Central memory CD8-positive, alpha-beta T cell (primary cell): Measurements from ENCODE around the gene AP1S1.

ENCODE experiments used
- ATAC-seq: fragments of 150-1000 bp; cut with Tn5 transposase; replicated peaks from 2 replicates; pipeline ENCODE4 v1.10.0; 2022; ENCODE audit warnings: mild to moderate bottlenecking, moderate FRiP score, moderate number of reproducible peaks; ENCODE audit not compliant: poor library complexity, severe bottlenecking; ENCODE audit errors: extremely low read depth
- DNase-seq, 2 donors: peaks; one replicate each; pipeline ENCODE4 v3.0.0; 2021; ENCODE audit warnings: low spot score in 2 of 2
- H3K27ac Mint-ChIP-seq: one replicate; pipeline ENCODE4 v1.8.0; 2022; ENCODE audit warnings: low read depth, mild to moderate bottlenecking, moderate library complexity, mixed read lengths
- H3K27me3 Mint-ChIP-seq: one replicate; pipeline ENCODE4 v1.8.0; 2022; ENCODE audit warnings: mixed read lengths
- H3K36me3 Mint-ChIP-seq: one replicate; pipeline ENCODE4 v1.8.0; 2022; ENCODE audit warnings: mild to moderate bottlenecking, moderate library complexity, mixed read lengths; ENCODE audit not compliant: insufficient read depth
- H3K4me1 Mint-ChIP-seq: one replicate; pipeline ENCODE4 v1.8.0; 2022; ENCODE audit warnings: mixed read lengths
- H3K4me3 Mint-ChIP-seq: one replicate; pipeline ENCODE4 v1.8.0; 2022; ENCODE audit warnings: mild to moderate bottlenecking, moderate library complexity, mixed read lengths
- H3K9me3 Mint-ChIP-seq: one replicate; pipeline ENCODE4 v1.8.0; 2022; ENCODE audit warnings: mixed read lengths

Gene AP1S1

GRCh38 chr7:101171442-101171837 is 17.2 kb downstream of the AP1S1 start:
- ATAC-seq (no peak), DNase-seq (no peak)
- peaks cover 19% of the 10 kb centered on the region for H3K36me3 Mint-ChIP-seq
- H3K4me3 Mint-ChIP-seq, result peak overlapping the region; percentile 43
- peaks cover 100% of the 10 kb centered on the region for H3K27me3 Mint-ChIP-seq
- H3K4me1 Mint-ChIP-seq, result peaks cover 52% of the 10 kb centered on the region
- H3K9me3 Mint-ChIP-seq, result no peaks in the 10 kb centered on the region
- peak overlapping the region; percentile 73 for H3K27ac Mint-ChIP-seq

DNA sequence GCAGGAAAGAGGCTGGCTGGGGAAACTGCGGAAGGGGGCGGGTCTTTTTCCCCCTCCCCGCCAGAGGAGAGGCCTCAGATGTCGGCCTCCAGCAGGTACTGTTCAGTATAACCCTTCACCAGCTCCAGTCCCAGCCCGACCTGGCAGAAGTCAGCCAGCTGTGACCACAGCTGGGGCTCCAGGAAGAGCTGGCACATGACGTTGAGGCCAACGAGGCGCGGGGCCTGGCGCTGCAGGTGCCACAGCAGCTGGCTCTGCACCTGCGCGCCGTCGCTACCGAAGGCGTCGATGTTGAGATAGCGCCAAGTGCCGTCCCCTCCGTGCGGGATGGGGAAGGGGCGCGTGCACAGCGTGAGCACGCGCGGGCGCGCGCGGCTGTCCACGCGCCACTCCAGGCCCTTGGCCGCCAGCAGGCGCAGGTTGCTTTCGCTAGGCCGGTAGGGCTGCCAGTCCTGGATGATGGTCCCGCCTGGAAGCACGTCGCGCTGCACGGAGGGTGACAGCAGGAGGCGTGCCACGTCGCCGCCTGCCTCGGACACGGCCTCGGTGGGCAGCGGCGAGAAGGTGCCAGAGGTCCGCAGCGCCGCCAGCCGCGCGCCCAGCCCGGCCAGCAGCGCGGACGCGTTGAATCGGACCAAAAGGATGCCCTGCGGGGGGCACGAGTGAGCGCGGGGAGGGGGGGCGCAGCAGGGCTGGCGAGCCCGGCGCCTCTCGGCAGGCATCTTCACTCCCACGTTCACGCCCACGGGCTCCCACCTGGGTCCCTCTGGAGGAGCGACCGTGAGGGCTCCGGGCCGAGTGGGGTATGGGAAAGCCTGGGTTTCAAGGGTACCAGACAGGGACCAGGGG is 18.0 kb downstream of the AP1S1 start:
- Mint-ChIP-seq H3K4me3 (peak overlapping the region; percentile 43), H3K4me1 (peaks cover 52% of the 10 kb centered on the region), H3K27me3 (peaks cover 100% of the 10 kb centered on the region), H3K27ac (peak overlapping the region; percentile 73), H3K9me3 (no peaks in the 10 kb centered on the region), H3K36me3 (peaks cover 19% of the 10 kb centered on the region)
- DNase-seq (no peak), ATAC-seq (no peak)

DNA sequence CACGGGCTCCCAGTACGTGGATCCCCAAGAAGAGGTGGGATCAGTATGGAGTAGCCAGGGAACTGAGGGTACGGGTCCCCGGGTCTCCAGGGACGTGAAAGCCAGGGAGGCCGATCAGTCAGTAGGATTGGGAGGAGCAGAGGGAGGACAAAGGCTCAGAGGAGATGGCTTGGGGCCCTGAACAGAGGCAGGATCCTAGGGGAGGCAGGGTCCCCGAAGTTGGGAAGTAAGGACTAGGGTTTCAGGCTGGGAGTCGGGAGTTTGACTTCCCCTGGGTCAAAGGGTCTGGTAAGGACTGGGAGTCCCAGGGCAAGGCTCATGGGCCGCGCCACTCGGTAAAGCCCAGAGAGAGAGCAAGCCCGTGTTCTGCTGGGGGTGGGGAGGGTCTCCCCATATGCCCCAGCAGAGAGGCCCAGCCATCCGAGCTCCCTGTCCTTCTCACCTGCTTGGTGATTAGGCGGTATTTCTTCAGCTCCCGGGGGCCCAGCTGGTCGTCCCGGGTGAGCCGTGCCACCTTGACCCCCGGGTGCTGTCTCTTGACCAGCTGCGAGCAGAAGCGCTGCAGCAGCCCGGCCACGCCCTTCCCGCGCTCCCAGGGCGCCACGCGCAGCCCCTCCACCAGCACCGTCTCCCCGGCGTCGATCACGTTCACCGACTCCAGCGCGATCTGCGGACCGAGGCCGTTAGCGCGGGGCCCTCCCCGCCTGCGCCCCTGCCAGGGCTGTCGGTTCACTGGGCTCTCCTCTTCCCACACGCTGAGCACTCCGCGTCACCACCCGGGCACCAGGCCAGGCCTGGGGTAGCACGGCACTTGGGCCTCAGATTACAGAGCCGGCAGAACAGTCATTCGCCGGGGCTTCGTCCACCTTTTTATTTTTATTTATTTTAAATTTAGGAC is 18.8 kb downstream of the AP1S1 start:
- H3K27me3 Mint-ChIP-seq, result peaks cover 100% of the 10 kb centered on the region
- H3K36me3 Mint-ChIP-seq, result peaks cover 18% of the 10 kb centered on the region
- no peak for DNase-seq
- H3K4me1 Mint-ChIP-seq, result peaks cover 52% of the 10 kb centered on the region
- no peaks in the 10 kb centered on the region for H3K9me3 Mint-ChIP-seq
- ATAC-seq, result no peak
- peak overlapping the region; percentile 43 for H3K4me3 Mint-ChIP-seq
- H3K27ac Mint-ChIP-seq, result no peak overlapping the region

DNA sequence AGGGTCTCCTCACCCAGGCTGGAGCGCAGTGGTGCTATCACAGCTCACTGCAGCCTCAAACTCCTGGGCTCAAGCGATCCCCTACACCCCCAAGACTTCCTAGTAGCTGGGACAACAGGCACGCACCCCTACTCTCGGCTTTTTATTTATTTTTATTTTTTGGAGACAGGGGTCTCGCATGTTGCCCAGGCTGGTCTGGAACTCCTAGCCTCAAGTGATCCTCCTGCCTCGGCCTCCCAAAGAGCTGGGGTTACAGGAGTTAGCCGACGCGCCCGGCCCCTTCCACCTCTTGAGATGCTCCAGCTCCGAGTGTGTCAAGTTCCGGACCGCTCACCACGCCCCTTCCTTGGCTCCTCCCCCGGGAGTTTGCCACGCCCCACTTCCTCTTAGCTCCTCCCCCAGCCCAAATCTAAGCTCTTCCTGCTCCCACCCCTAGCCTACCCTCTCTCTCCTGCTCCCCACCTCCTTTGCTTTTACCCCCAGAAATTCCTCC is 19.5 kb downstream of the AP1S1 start:
- ATAC-seq (peak; percentile 52), DNase-seq (peak; percentile 44 to 58)
- Mint-ChIP-seq H3K4me1 (peaks cover 45% of the 10 kb centered on the region), H3K27me3 (peaks cover 98% of the 10 kb centered on the region), H3K4me3 (peak overlapping the region; percentile 43), H3K36me3 (peaks cover 16% of the 10 kb centered on the region), H3K9me3 (no peaks in the 10 kb centered on the region), H3K27ac (peak overlapping the region; percentile 58)

DNA sequence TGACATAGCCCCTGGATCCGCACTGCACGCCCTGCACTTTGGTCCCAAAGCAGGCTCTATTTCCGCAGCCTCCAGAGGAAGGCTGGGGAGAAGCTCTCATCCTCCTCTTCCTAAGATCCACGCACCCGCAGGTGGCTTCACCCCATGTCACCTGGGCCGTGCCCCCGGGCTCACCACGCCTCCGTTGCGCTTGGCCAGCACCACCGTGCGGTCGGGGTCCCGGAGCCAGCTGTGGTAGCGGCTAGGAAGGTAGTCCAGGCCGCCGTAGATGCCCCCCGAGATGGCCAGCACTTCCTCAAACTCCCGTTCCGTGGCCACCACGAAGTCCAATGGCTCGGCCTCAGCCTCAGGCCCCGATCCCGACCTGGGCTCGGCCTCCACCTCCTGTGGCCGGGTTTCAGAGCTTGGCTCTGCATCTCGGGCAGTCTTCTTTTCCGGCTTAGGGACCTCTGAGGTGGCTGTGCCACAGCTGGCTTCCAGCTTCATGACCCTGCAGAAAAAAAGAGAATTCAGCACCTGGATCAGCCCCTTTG is 20.1 kb downstream of the AP1S1 start:
- no peaks in the 10 kb centered on the region for H3K9me3 Mint-ChIP-seq
- no peak for ATAC-seq
- H3K27ac Mint-ChIP-seq, result no peak overlapping the region
- peaks cover 98% of the 10 kb centered on the region for H3K27me3 Mint-ChIP-seq
- H3K36me3 Mint-ChIP-seq, result peaks cover 14% of the 10 kb centered on the region
- no peak for DNase-seq
- H3K4me3 Mint-ChIP-seq, result peak overlapping the region; percentile 43
- H3K4me1 Mint-ChIP-seq, result peaks cover 47% of the 10 kb centered on the region

- ATAC-seq (no peak), DNase-seq (no peak)
- Mint-ChIP-seq H3K9me3 (no peaks in the 10 kb centered on the region), H3K4me3 (no peak overlapping the region), H3K4me1 (peaks cover 42% of the 10 kb centered on the region), H3K27ac (no peak overlapping the region), H3K27me3 (peaks cover 97% of the 10 kb centered on the region), H3K36me3 (peaks cover 13% of the 10 kb centered on the region)
Observed at GRCh38 chr7:101175664-101176063, 21.4 kb downstream of the AP1S1 start.

GRCh38 chr7:101177644-101178043 is 23.4 kb downstream of the AP1S1 start:
- DNase-seq (no peak), ATAC-seq (no peak)
- Mint-ChIP-seq H3K36me3 (peaks cover 2% of the 10 kb centered on the region), H3K4me3 (no peak overlapping the region), H3K27me3 (peaks cover 93% of the 10 kb centered on the region), H3K9me3 (no peaks in the 10 kb centered on the region), H3K27ac (no peak overlapping the region), H3K4me1 (peaks cover 33% of the 10 kb centered on the region)

DNA sequence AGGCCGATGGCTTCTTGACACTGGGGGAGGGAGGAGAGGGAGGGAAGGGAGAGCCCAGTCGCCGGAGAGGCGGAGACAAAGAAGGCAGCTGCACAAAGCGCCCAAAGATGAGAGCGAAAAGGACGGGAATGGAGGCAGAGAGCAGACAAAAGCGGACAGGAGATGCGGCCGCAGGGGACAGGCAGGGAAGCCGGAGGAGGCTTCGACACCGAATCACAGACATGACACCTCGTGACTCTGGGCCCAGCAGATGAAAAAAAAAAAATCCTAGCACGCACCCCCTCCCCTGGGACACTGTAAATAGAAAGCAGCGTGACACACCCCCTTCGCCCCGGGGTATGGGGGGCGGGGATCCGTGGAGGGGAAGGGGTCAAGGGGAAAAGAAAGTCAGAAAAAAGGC is 24.8 kb downstream of the AP1S1 start:
- Mint-ChIP-seq H3K36me3 (peaks cover 2% of the 10 kb centered on the region), H3K9me3 (no peaks in the 10 kb centered on the region), H3K4me3 (peak overlapping the region; percentile 16), H3K4me1 (peaks cover 22% of the 10 kb centered on the region), H3K27ac (no peak overlapping the region), H3K27me3 (peaks cover 82% of the 10 kb centered on the region)
- ATAC-seq (no peak), DNase-seq (no peak)

DNA sequence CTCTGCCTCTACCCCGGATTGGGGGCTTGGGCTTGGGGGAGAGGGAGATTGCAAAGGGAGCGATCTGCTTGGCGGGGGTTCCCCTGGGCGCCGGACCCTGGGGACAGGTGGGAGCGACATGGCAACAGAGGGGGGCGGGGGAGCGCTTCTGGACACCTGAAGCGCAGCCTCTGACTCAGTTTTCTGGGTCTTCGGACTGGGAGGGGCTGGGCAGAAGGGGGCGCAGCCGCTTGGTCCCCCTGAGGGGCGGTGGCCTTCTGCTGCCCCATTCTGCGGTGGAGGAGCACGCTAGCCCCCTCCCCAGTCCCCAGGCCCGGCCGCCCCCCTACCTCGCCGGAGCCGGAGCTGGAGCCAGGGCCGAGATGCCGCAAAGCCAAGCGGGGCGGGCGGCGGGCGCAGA is 25.4 kb downstream of the AP1S1 start:
- DNase-seq (no peak), ATAC-seq (no peak)
- Mint-ChIP-seq H3K27me3 (peaks cover 82% of the 10 kb centered on the region), H3K9me3 (no peaks in the 10 kb centered on the region), H3K4me1 (peaks cover 18% of the 10 kb centered on the region), H3K4me3 (no peak overlapping the region), H3K27ac (no peak overlapping the region), H3K36me3 (no peaks in the 10 kb centered on the region)

- ATAC-seq, result no peak
- Mint-ChIP-seq H3K27ac (no peak within 1 kb of the TSS), H3K4me1 (peaks cover 18% of the 10 kb centered on the region), H3K27me3 (peaks cover 82% of the 10 kb centered on the region), H3K9me3 (no peaks in the 10 kb centered on the region), H3K4me3 (peak within 1 kb of the TSS; percentile 20), H3K36me3 (no peaks in the 10 kb centered on the region)
- DNase-seq, result no peak
Observed at GRCh38 chr7:101180130-101180755, 26.0 kb downstream of the AP1S1 start, which contains the start of gene NAT16. TSS of gene NAT16 (minus strand) at chr7:101180293. CDS start at chr7:101174807, 5,486 bp downstream.

- H3K4me1 Mint-ChIP-seq, result peaks cover 11% of the 10 kb centered on the region
- H3K9me3 Mint-ChIP-seq, result no peaks in the 10 kb centered on the region
- no peak overlapping the region for H3K27ac Mint-ChIP-seq
- peaks cover 3% of the 10 kb centered on the region for H3K36me3 Mint-ChIP-seq
- H3K27me3 Mint-ChIP-seq, result peaks cover 36% of the 10 kb centered on the region
- H3K4me3 Mint-ChIP-seq, result no peak overlapping the region
- DNase-seq, result no peak
- ATAC-seq, result no peak
Observed at GRCh38 chr7:101185258-101185839, 31.1 kb downstream of the AP1S1 start.

DNA sequence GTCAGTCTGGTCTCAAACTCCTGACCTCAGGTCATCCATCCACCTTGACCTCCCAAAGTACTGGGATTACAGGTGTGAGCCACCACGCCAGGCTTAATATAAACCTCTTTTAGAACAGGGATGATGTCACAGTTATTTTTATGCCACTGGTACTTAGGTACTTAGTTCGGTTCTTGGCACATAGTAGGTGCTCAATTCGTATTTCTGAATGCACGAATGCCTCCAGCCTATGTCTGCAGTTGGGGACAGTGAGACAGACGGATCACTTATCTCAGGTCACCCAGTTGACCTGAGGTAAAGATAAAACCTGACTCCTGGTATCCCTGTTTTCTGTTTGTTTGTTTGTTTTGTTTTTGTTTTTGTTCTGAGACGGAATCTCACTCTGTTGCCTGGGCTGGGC is 31.9 kb downstream of the AP1S1 start:
- H3K4me3 Mint-ChIP-seq, result no peak overlapping the region
- no peaks in the 10 kb centered on the region for H3K9me3 Mint-ChIP-seq

More for the DNA sequence above, 31.9 kb downstream of the AP1S1 start:
- Mint-ChIP-seq H3K36me3 (peaks cover 3% of the 10 kb centered on the region), H3K4me1 (peaks cover 7% of the 10 kb centered on the region), H3K27me3 (peaks cover 27% of the 10 kb centered on the region), H3K27ac (no peak overlapping the region)
- DNase-seq (no peak), ATAC-seq (no peak)
